SK-N-SH (cell line): Measurements from ENCODE around the gene LLGL2. TPM values are rescaled to one million over a fixed set of nuclear protein-coding genes. Genes with fewer than 3 reads are reported as not detected.

Source experiments
- CTCF ChIA-PET: fragments of 300-600, 350-600 bp; formaldehyde crosslinking; extraction: SDS; loops from one replicate; lab custom pipeline; 2021; lab: Yijun Ruan, JAX
- POLR2A ChIA-PET: fragments of 350-600 bp; sonication (Branson Sonifier 250); formaldehyde crosslinking; extraction: SDS; loops from one replicate; lab custom pipeline; 2020; ENCODE audit warnings: antibody characterized with exemption, inconsistent platforms; lab: Yijun Ruan, JAX
- DNase-seq: peaks from one replicate; pipeline ENCODE4 v3.0.0; 2012
- H2AFZ ChIP-seq: fragments of 200-600 bp; sonication (generic); 2 replicates; pipeline ENCODE4 v1.8.1; 2016; ENCODE audit warnings: antibody characterized with exemption, mild to moderate bottlenecking, low read depth
- H3F3A ChIP-seq: fragments of 200-600 bp; sonication (generic); replicated peaks from 2 replicates; pipeline ENCODE3; 2016; ENCODE audit warnings: antibody characterized with exemption, mild to moderate bottlenecking; ENCODE audit not compliant: insufficient read depth
- H3K27ac ChIP-seq, 2 experiments: fragments of 200-500 bp in 1 of 2; fragments of 200-600 bp in 1 of 2; sonication (Bioruptor generic) in 1 of 2; sonication (generic), shearing (Covaris generic) in 1 of 2; 2 replicates each; pipeline versions ENCODE4 v1.5.1 to v1.6.1; 2014 to 2016; ENCODE audit warnings: low read depth in 2 of 2, inconsistent platforms in 1 of 2, low read length in 1 of 2, mild to moderate bottlenecking in 1 of 2, mixed read lengths in 1 of 2
- H3K27me3 ChIP-seq: fragments of 200-600 bp; sonication (generic), shearing (Covaris generic); 2 replicates; pipeline ENCODE4 v1.6.1; 2016; ENCODE audit warnings: mixed run types; ENCODE audit not compliant: insufficient read depth
- H3K36me3 ChIP-seq, 2 experiments: fragments of 200-500 bp in 1 of 2; fragments of 200-600 bp in 1 of 2; sonication (Bioruptor generic) in 1 of 2; sonication (generic) in 1 of 2; replicated peaks in 1 of 2; 2 replicates each; pipeline versions ENCODE3 to v1.5.1; 2014 to 2016; ENCODE audit warnings: low read length in 1 of 2, mild to moderate bottlenecking in 1 of 2; ENCODE audit not compliant: insufficient read depth in 2 of 2, control insufficient read depth in 1 of 2
- H3K4me1 ChIP-seq, 2 experiments: fragments of 200-500 bp in 1 of 2; fragments of 200-600 bp in 1 of 2; sonication (Bioruptor generic) in 1 of 2; sonication (generic), shearing (Covaris generic) in 1 of 2; 2 replicates each; pipeline versions ENCODE4 v1.5.1 to v1.6.1; 2014 to 2016; ENCODE audit warnings: low read depth in 1 of 2, low read length in 1 of 2, mixed run types in 1 of 2; ENCODE audit not compliant: insufficient read depth in 2 of 2, control insufficient read depth in 1 of 2
- H3K4me2 ChIP-seq: fragments of 200-600 bp; sonication (generic), shearing (Covaris generic); 2 replicates; pipeline ENCODE4 v1.6.1; 2017; ENCODE audit warnings: mixed run types
- H3K4me3 ChIP-seq, 2 experiments: fragments of 200-500 bp in 1 of 2; fragments of 200-600 bp in 1 of 2; sonication (Bioruptor generic) in 1 of 2; sonication (generic), shearing (Covaris generic) in 1 of 2; 2 replicates each; pipeline versions ENCODE4 v1.5.1 to v1.8.1; 2014 to 2016; ENCODE audit warnings: low read depth in 2 of 2, inconsistent platforms in 1 of 2, low read length in 1 of 2, mild to moderate bottlenecking in 1 of 2, mixed read lengths in 1 of 2, moderate library complexity in 1 of 2
- H3K79me2 ChIP-seq: fragments of 200-600 bp; sonication (generic); 2 replicates; pipeline ENCODE4 v1.8.1; 2017; ENCODE audit warnings: mild to moderate bottlenecking; ENCODE audit not compliant: insufficient read depth
- H3K9ac ChIP-seq: fragments of 200-600 bp; sonication (generic); 2 replicates; pipeline ENCODE4 v1.6.1; 2017; ENCODE audit warnings: mixed run types
- H3K9me2 ChIP-seq: fragments of 200-600 bp; sonication (generic); 2 replicates; pipeline ENCODE4 v1.6.1; 2017; ENCODE audit warnings: mixed run types
- H3K9me3 ChIP-seq: fragments of 200-600 bp; sonication (generic); 2 replicates; pipeline ENCODE4 v1.6.1; 2017; ENCODE audit warnings: mixed run types, mild to moderate bottlenecking, moderate library complexity
- H4K20me1 ChIP-seq: fragments of 200-600 bp; sonication (generic); 2 replicates; pipeline ENCODE4 v1.6.1; 2017; ENCODE audit warnings: mild to moderate bottlenecking, mixed run types; ENCODE audit not compliant: insufficient read depth
- CHD2 ChIP-seq: fragments of 150-350 bp; IDR thresholded peaks from 2 replicates; pipeline ENCODE4 v1.6.1; 2018; ENCODE audit warnings: low read length; ENCODE audit not compliant: partially characterized antibody
- CTCF ChIP-seq: fragments of 200-600 bp; sonication (generic); IDR thresholded peaks from 2 replicates; pipeline ENCODE4 v1.6.1; 2017; ENCODE audit warnings: antibody characterized with exemption, mild to moderate bottlenecking, moderate library complexity
- ELF1 ChIP-seq: IDR thresholded peaks from 2 replicates; pipeline ENCODE4 v1.4.0; 2012
- FOSL2 ChIP-seq: IDR thresholded peaks from 2 replicates; pipeline ENCODE4 v1.4.0; 2012; ENCODE audit warnings: low read depth, mild to moderate bottlenecking, moderate library complexity, borderline replicate concordance
- MEF2A ChIP-seq: IDR thresholded peaks from 2 replicates; pipeline ENCODE4 v1.4.0; 2012; ENCODE audit warnings: low read depth, borderline replicate concordance
- RCOR1 ChIP-seq: fragments of 150-350 bp; IDR thresholded peaks from 2 replicates; pipeline ENCODE4 v1.6.1; 2017; ENCODE audit warnings: antibody characterized with exemption, low read length
- RFX5 ChIP-seq: IDR thresholded peaks from 2 replicates; pipeline ENCODE4 v1.6.1; 2012; ENCODE audit warnings: mild to moderate bottlenecking, improper control_type of control experiment, low read length
- TAF1 ChIP-seq: IDR thresholded peaks from 2 replicates; pipeline ENCODE4 v1.6.1; 2012; ENCODE audit warnings: low read depth, mild to moderate bottlenecking, low read length, moderate library complexity, borderline replicate concordance
- TCF12 ChIP-seq: IDR thresholded peaks from 2 replicates; pipeline ENCODE4 v1.4.0; 2012
- WGBS: methylation state at CpG from one replicate; pipeline ENCODE4 v1.1.6; 2017; ENCODE audit warnings: low lambda C conversion rate; 5-methylcytosine and 5-hydroxymethylcytosine counted together
- polyA plus RNA-seq, 3 experiments: library from polyadenylated mRNA; depleted of rRNA; stranded (reverse); fragments of >200 nt; gene quantifications; 2 replicates each; pipeline ENCODE4 v1.2.3, GENCODE V29; 2012
- TF ChIP-seq, protein P1 (sequence below): IDR thresholded peaks from 2 replicates; pipeline ENCODE4; 2012

LLGL2 gene
- polyA plus RNA-seq, 1 of the 3 experiments (the other 2 are of a cell fraction), result 6.7 TPM

- TF ChIP-seq CHD2 (no peak), TAF1 (no peak), RCOR1 (no peak), MEF2A (no peak), ELF1 (no peak), CTCF (no peak), RFX5 (no peak)
- Histone ChIP-seq H3F3A (no peaks in the 10 kb centered on the region), H4K20me1 (peaks cover 39% of the 10 kb centered on the region), H2AFZ (no peak overlapping the region), H3K27me3 (no peaks in the 10 kb centered on the region), H3K4me1 (peaks cover 6 to 39% of the 10 kb centered on the region in 2 experiments; a peak in 1 of 4 replicates), H3K4me3 (peak overlapping the region; percentile 81 to 98; a peak in 3 of 4 replicates), H3K79me2 (peaks cover 24% of the 10 kb centered on the region; the same call in 1 of the 2 replicates), H3K9ac (0 out of 2 replicates have a peak overlapping the region, but pooled peaks have one; percentile 78), H3K9me3 (no peaks in the 10 kb centered on the region), H3K9me2 (no peaks in the 10 kb centered on the region), H3K4me2 (peak overlapping the region; percentile 100), H3K36me3 (peaks cover 0 to 2% of the 10 kb centered on the region in 2 experiments), H3K27ac (no peak overlapping the region)
- DNase-seq, result no peak
- 97% methylated on average over 17 of the region's 17 CpGs for WGBS
- ChIA-PET CTCF (interaction anchor here (1.0 to 1.8 kb wide), 8 partner anchors 8 to 236 kb away, joined by 3 to 9 read pairs (median 4); partner anchors contain the start of gene SMIM5), POLR2A (no interaction called here)
These were observed 11.9 kb upstream of the LLGL2 start for GRCh38 chr17:75513641-75514000.

DNA sequence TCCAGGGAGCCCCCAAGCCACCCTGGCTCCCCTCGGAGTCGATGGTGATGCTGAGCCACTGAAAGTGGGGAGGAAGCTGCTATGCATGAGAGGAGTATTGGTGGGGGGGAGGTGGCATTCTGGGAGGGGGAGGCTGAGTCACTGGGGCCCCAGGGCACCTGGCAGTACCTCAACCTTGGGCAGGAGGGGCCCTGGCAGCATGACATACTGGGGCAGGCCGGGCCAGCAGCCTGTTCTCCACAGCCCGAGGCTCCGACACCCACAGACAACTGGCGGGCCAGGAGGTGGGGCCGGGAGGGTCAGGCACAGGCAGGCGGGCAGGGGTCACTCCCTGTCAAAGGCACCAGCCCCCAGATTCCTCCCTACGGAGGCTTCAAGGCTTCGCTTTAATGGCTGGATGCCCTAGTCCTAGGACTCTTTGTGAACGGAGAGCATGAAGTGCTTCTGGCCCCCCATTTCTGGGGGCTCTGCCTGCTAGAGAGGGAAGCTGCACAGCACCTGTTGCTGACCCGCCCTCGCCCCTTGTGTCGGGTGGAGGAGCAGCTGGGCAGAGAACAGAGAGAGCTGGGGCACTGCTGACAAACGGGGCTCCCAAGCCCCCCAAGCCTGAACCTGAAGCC lies 11.1 kb upstream of the LLGL2 start:
- Histone ChIP-seq H4K20me1 (peaks cover 32% of the 10 kb centered on the region), H3K9ac (peak overlapping the region; percentile 78), H3K9me3 (no peaks in the 10 kb centered on the region), H3K79me2 (peaks cover 24% of the 10 kb centered on the region; the same call in 1 of the 2 replicates), H2AFZ (no peak overlapping the region), H3K27ac (peak overlapping the region; percentile 14 to 68; a peak in 2 of 4 replicates), H3K4me2 (peak overlapping the region; percentile 100), H3K4me3 (peak overlapping the region; percentile 81 to 98), H3K9me2 (no peaks in the 10 kb centered on the region), H3F3A (no peaks in the 10 kb centered on the region), H3K4me1 (peaks cover 0 to 35% of the 10 kb centered on the region in 2 experiments; a peak in 1 of 4 replicates), H3K36me3 (peaks cover 4 to 7% of the 10 kb centered on the region in 2 experiments), H3K27me3 (no peaks in the 10 kb centered on the region)
- TF ChIP-seq TCF12, result no peak
- TF ChIP-seq, protein P1, sequence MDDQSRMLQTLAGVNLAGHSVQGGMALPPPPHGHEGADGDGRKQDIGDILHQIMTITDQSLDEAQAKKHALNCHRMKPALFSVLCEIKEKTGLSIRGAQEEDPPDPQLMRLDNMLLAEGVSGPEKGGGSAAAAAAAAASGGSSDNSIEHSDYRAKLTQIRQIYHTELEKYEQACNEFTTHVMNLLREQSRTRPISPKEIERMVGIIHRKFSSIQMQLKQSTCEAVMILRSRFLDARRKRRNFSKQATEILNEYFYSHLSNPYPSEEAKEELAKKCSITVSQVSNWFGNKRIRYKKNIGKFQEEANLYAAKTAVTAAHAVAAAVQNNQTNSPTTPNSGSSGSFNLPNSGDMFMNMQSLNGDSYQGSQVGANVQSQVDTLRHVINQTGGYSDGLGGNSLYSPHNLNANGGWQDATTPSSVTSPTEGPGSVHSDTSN, result no peak
- TF ChIP-seq FOSL2, result 0 out of 2 replicates have a peak, but pooled peaks have one; percentile 7
- WGBS, result 14% methylated on average over 10 of the region's 15 CpGs
- POLR2A ChIA-PET, result interaction anchor here (0.7 kb wide), 1 partner anchor 15 kb away, joined by 3 read pairs; no protein-coding TSS in a partner anchor
- peak; percentile 64 for DNase-seq
- CTCF ChIA-PET, result interaction anchor here (0.7 to 1.8 kb wide), 13 partner anchors 9 to 236 kb away, joined by 3 to 9 read pairs (median 3); partner anchors contain the start of genes RECQL5, SAP30BP and SMIM5
